GM12878 (cell line): ENCODE measurements around the gene CBARP. TPM values are rescaled to one million over a fixed set of nuclear protein-coding genes. Genes with fewer than 3 reads are reported as not detected.

Experiments used
- ATAC-seq: fragments of 200-7000 bp; cut with Tn5 transposase; 3 replicates; pipeline ENCODE4 v1.9.1; 2020; ENCODE audit warnings: mild to moderate bottlenecking, moderate library complexity
- BruUV-seq: library from RNA; stranded (reverse); fragments of 400-500 nt; replicated peaks from 2 replicates; lab custom pipeline; 2021; lab: Mats Ljungman, UMichigan
- CTCF ChIA-PET: fragments of 300-600 bp; sonication (Branson Sonifier 250); formaldehyde crosslinking; extraction: SDS; loops from one replicate; lab custom pipeline; 2021; ENCODE audit warnings: inconsistent platforms; lab: Yijun Ruan, JAX
- POLR2A ChIA-PET: fragments of 350-600 bp; formaldehyde crosslinking; extraction: SDS; loops from one replicate; lab custom pipeline; 2021; ENCODE audit warnings: inconsistent platforms; lab: Charles Lee
- RAD21 ChIA-PET: fragments of 300-600 bp; sonication (Branson Sonifier 250); formaldehyde crosslinking; loops from one replicate; lab custom pipeline; 2023; ENCODE audit warnings: antibody characterized with exemption; ENCODE audit not compliant: unreplicated experiment; lab: Charles Lee
- SMC1A ChIA-PET: fragments of 300-600 bp; sonication (Branson Sonifier 250); formaldehyde crosslinking; loops from one replicate; lab custom pipeline; 2023; ENCODE audit not compliant: unreplicated experiment, uncharacterized antibody; lab: Charles Lee
- DNase-seq: peaks from one replicate; pipeline ENCODE4 v3.0.0-alpha.2; 2011; ENCODE audit warnings: low read depth, low spot score
- FAIRE-seq: peaks from 3 replicates; lab custom pipeline; 2011; peaks lifted over from hg19 to GRCh38; lab: Jason Lieb, UNC
- H2AFZ ChIP-seq: 2 replicates; pipeline ENCODE4 v1.6.0; 2011; ENCODE audit warnings: low read depth, low read length, control low read depth; ENCODE audit not compliant: control insufficient read depth
- H3K27ac ChIP-seq: 2 replicates; pipeline ENCODE4 v1.5.1; 2011; ENCODE audit warnings: control low read depth; ENCODE audit not compliant: control insufficient read depth, insufficient read depth
- H3K27me3 ChIP-seq, 2 experiments: replicated peaks in 1 of 2; 2 replicates each; pipeline versions ENCODE4 v1.6.0 to v1.6.1; 2011; ENCODE audit warnings: low read length in 1 of 2; ENCODE audit not compliant: control insufficient read depth in 2 of 2, insufficient read depth in 2 of 2
- H3K36me3 ChIP-seq, 2 experiments: 2 replicates each; pipeline ENCODE4 v1.5.1; 2011; ENCODE audit warnings: low read length in 1 of 2; ENCODE audit not compliant: control insufficient read depth in 2 of 2, insufficient read depth in 2 of 2
- H3K4me1 ChIP-seq: 2 replicates; pipeline ENCODE4 v1.6.1; 2011; ENCODE audit warnings: mild to moderate bottlenecking, low read length, moderate library complexity, mixed read lengths; ENCODE audit not compliant: control insufficient read depth, insufficient read depth
- H3K4me2 ChIP-seq: 2 replicates; pipeline ENCODE4 v1.6.0; 2011; ENCODE audit warnings: control low read depth; ENCODE audit not compliant: control insufficient read depth, insufficient read depth
- H3K4me3 ChIP-seq: fragments of 200-600 bp; sonication (generic); 2 replicates; pipeline ENCODE4 v1.5.1; 2016
- H3K79me2 ChIP-seq: 2 replicates; pipeline ENCODE4 v1.6.0; 2011; ENCODE audit warnings: low read length; ENCODE audit not compliant: control insufficient read depth, insufficient read depth
- H3K9ac ChIP-seq: 2 replicates; pipeline ENCODE4 v1.8.0; 2011; ENCODE audit warnings: low read length, control low read depth, mixed read lengths; ENCODE audit not compliant: control insufficient read depth, insufficient read depth
- H3K9me3 ChIP-seq: replicated peaks from 3 replicates; pipeline ENCODE4 v1.5.1; 2011; ENCODE audit warnings: mild to moderate bottlenecking, low read length; ENCODE audit not compliant: control insufficient read depth, insufficient read depth
- H4K20me1 ChIP-seq: 2 replicates; pipeline ENCODE4 v1.6.0; 2011; ENCODE audit not compliant: control insufficient read depth, insufficient read depth
- CBX5 ChIP-seq: sonication (generic); IDR thresholded peaks from 2 replicates; pipeline ENCODE4 v1.6.1; 2016; ENCODE audit warnings: low read depth, moderate library complexity, mild to moderate bottlenecking, inconsistent platforms
- EP300 ChIP-seq, 2 experiments: fragments of 150-350 bp in 1 of 2; IDR thresholded peaks; 2 replicates each; pipeline ENCODE4 v1.6.1; 2011 to 2012; ENCODE audit warnings: low read depth in 2 of 2, low read length in 2 of 2, borderline replicate concordance in 1 of 2, improper control_type of control experiment in 1 of 2, inconsistent platforms in 1 of 2; ENCODE audit not compliant: control insufficient read depth in 1 of 2
- GATAD2B ChIP-seq: fragments of 450-650 bp; conservative IDR thresholded peaks from 2 replicates; pipeline ENCODE4 v1.6.1; 2017; ENCODE audit warnings: low read depth, mild to moderate bottlenecking, moderate library complexity
- KDM1A ChIP-seq: fragments of 200-600 bp; sonication (generic); IDR thresholded peaks from 2 replicates; pipeline ENCODE4 v1.6.1; 2016; ENCODE audit warnings: borderline replicate concordance
- WGBS: methylation state at CpG from one replicate; pipeline ENCODE4 v1.1.6; 2016; ENCODE audit warnings: low lambda C conversion rate; ENCODE audit not compliant: insufficient replicate concordance, insufficient coverage; ENCODE audit errors: missing lambda C conversion rate; 5-methylcytosine and 5-hydroxymethylcytosine counted together
- in situ Hi-C: fragments of 300-500 bp; cut with MboI; formaldehyde crosslinking; loops from 9 replicates; pipeline ENCODE4 v1.14.3; 2018; ENCODE audit warnings: mixed read lengths
- intact Hi-C: fragments of 100-400 bp; cut with micrococcal nuclease; formaldehyde crosslinking; loops from one replicate; pipeline ENCODE4 v1.14.2; 2022; ENCODE audit not compliant: unreplicated experiment
- polyA plus RNA-seq, 11 experiments: library from polyadenylated mRNA; depleted of rRNA in 4 of 11; unstranded in 6 of 11; stranded (reverse) in 5 of 11; fragments of >200 nt; fragmentation: Nextera tagmentation in 4 of 11; fragmentation: Illumina TruSeq in 1 of 11; extraction: Ambion mirVana in 4 of 11; extraction: Trizol in 1 of 11; gene quantifications; 1 replicate in 1 of 11; 2 replicates in 10 of 11; pipeline versions ENCODE4 v1.2.1 to v1.2.3, GENCODE V29; 2011 to 2016; ENCODE audit warnings: inconsistent platforms in 2 of 11, missing spikeins in 2 of 11, low read depth in 1 of 11
- total RNA-seq, 4 experiments: library from RNA; depleted of rRNA in 3 of 4; stranded (reverse); fragments of >200 nt in 3 of 4; fragmentation: Illumina TruSeq in 1 of 4; extraction: Trizol in 1 of 4; gene quantifications; 2 replicates each; pipeline versions ENCODE4 v1.2.1 to v1.2.3, GENCODE V29; 2013 to 2021

Gene CBARP
- total and polyA plus RNA-seq, 10 of the 15 experiments (the other 5 are each of a cell fraction or from before 2014, with no cell fraction given) = 0.04 to 0.59 (median 0.18) TPM; not detected in 3

GRCh38 chr19:1206150-1206863, 31.5 kb downstream of the CBARP start:
- no peak overlapping the region for H2AFZ ChIP-seq
- H3K79me2 ChIP-seq = peaks cover 51% of the 10 kb centered on the region
- no TSS peak for BruUV-seq
- peak overlapping the region; percentile 86 for H3K4me2 ChIP-seq
- intact Hi-C loops (no loop called here), in situ Hi-C loops (no loop called here)
- peak overlapping the region; percentile 98 for H3K4me3 ChIP-seq
- TF ChIP-seq KDM1A (no peak), GATAD2B (peak; percentile 9; the same call in 1 of the 2 replicates), CBX5 (no peak), EP300 (IDR thresholded peaks at IDR 0.05; ENCODE audit: borderline replicate concordance in 1 of 2, control insufficient read depth in 1 of 2, low read depth in 2 of 2, low read length in 2 of 2) (no peak)
- ATAC-seq = no peak
- ChIA-PET SMC1A (no interaction called here), POLR2A (interaction anchor here (0.8 kb wide), 1 partner anchor 83 kb away, joined by 3 read pairs; no protein-coding TSS in a partner anchor), RAD21 (interaction anchor here (0.6 kb wide), 1 partner anchor 138 kb away, joined by 3 read pairs; no protein-coding TSS in a partner anchor), CTCF (interaction anchor here (0.9 to 1.1 kb wide), 2 partner anchors 34 to 93 kb away, joined by 3 to 5 read pairs; no protein-coding TSS in a partner anchor)
- WGBS = 1% methylated on average over 43 of the region's 78 CpGs
- no peaks in the 10 kb centered on the region for H3K9me3 ChIP-seq
- FAIRE-seq = no peak
- H4K20me1 ChIP-seq = no peaks in the 10 kb centered on the region; the same call in 1 of the 2 replicates
- peaks cover 0 to 8% of the 10 kb centered on the region in 2 experiments; a peak in 1 of 4 replicates for H3K36me3 ChIP-seq
- H3K9ac ChIP-seq = peak overlapping the region; percentile 88
- no peaks in the 10 kb centered on the region for H3K27me3 ChIP-seq
- peak overlapping the region; percentile 66 for H3K27ac ChIP-seq
- H3K4me1 ChIP-seq = peaks cover 17% of the 10 kb centered on the region
- DNase-seq = no peak
